ENCODE results near the gene CCDC92.
A peak's percentile ranks its signal among the peaks of the same experiment; 100 is the strongest.

Gene CCDC92

GRCh38 chr12:124002021-124002644 is 29.5 kb upstream of the CCDC92 start:
- no peak for DNase-seq (ENCODE audit: low spot score)

GRCh38 chr12:124001343-124001742 is 28.7 kb upstream of the CCDC92 start:
- no peak for DNase-seq (ENCODE audit: low spot score)

GRCh38 chr12:124000111-124000510 is 27.5 kb upstream of the CCDC92 start:
- no peak for DNase-seq (ENCODE audit: low spot score)

- DNase-seq (ENCODE audit: low spot score) = no peak
These were observed 26.3 kb upstream of the CCDC92 start for GRCh38 chr12:123998991-123999359.

- no peak for DNase-seq (ENCODE audit: low spot score)
These were observed 25.8 kb upstream of the CCDC92 start for GRCh38 chr12:123998344-123998990.

GRCh38 chr12:123997908-123998307 is 25.3 kb upstream of the CCDC92 start:
- no peak for DNase-seq (ENCODE audit: low spot score)

- DNase-seq (ENCODE audit: low spot score) = no peak
These were observed 24.6 kb upstream of the CCDC92 start for GRCh38 chr12:123997033-123997822.

GRCh38 chr12:123996581-123996980 is 23.9 kb upstream of the CCDC92 start:
- DNase-seq (ENCODE audit: low spot score) = no peak

GRCh38 chr12:123995023-123995748 is 22.6 kb upstream of the CCDC92 start:
- no peak for DNase-seq (ENCODE audit: low spot score)

- no peak for DNase-seq (ENCODE audit: low spot score)
These were observed 19.6 kb upstream of the CCDC92 start for GRCh38 chr12:123992118-123992825.

GRCh38 chr12:123991372-123991951 is 18.8 kb upstream of the CCDC92 start:
- peak; percentile 73 for DNase-seq (ENCODE audit: low spot score)

- no peak for DNase-seq (ENCODE audit: low spot score)
These were observed 17.9 kb upstream of the CCDC92 start for GRCh38 chr12:123990511-123990910.

GRCh38 chr12:123989753-123990152 is 17.1 kb upstream of the CCDC92 start:
- DNase-seq (ENCODE audit: low spot score) = no peak

- DNase-seq (ENCODE audit: low spot score) = no peak
These were observed 16.5 kb upstream of the CCDC92 start for GRCh38 chr12:123989168-123989567.

GRCh38 chr12:123987022-123987421 is 14.4 kb upstream of the CCDC92 start:
- DNase-seq (ENCODE audit: low spot score) = no peak

- DNase-seq (ENCODE audit: low spot score) = no peak
These were observed 13.8 kb upstream of the CCDC92 start for GRCh38 chr12:123986374-123986965.

GRCh38 chr12:123984903-123985302 is 12.3 kb upstream of the CCDC92 start:
- no peak for DNase-seq (ENCODE audit: low spot score)

GRCh38 chr12:123983822-123984485 is 11.3 kb upstream of the CCDC92 start:
- peak; percentile 43 for DNase-seq (ENCODE audit: low spot score)

- no peak for DNase-seq (ENCODE audit: low spot score)
These were observed 9.6 kb upstream of the CCDC92 start for GRCh38 chr12:123982269-123982668.

GRCh38 chr12:123979566-123979965 is 6.9 kb upstream of the CCDC92 start:
- DNase-seq (ENCODE audit: low spot score) = no peak
